Measurements from ENCODE around the gene KCNJ1.

- no peak for TF ChIP-seq CTCF (IDR thresholded peaks at IDR 0.05)
- TF ChIP-seq EP300 (IDR thresholded peaks at IDR 0.05): no peak
Measured at GRCh38 chr11:128857341-128857740, 9.8 kb downstream of the KCNJ1 start.

Measured in stomach (tissue), 4 donors.